HG03565 (cell line): ENCODE data around the gene SPNS1.
"Not testable (repeated sequence)": the region's sequence is repeated elsewhere in the genome, so short reads cannot be mapped to it uniquely, and the experiment has no call there.

Experiments
- ATAC-seq: cut with Tn5 transposase; IDR thresholded peaks from one replicate; pipeline ENCODE4 v1.9.1; 2021; ENCODE audit warnings: mild to moderate bottlenecking, moderate library complexity; ENCODE audit not compliant: unreplicated experiment

Gene SPNS1

GRCh38 chr16:28974437-28975157, at the start of gene SPNS1:
Gene SPNS1 (plus strand): TSS chr16:28974778. CDS start chr16:28975152, 374 bp downstream.
- ATAC-seq = peak; percentile 84

GRCh38 chr16:28925386-28926228, 49.0 kb upstream of the SPNS1 start:
- ATAC-seq = no peak

GRCh38 chr16:28926284-28926683, 48.3 kb upstream of the SPNS1 start:
- not testable (repeated sequence) for ATAC-seq

- no peak for ATAC-seq
Measured at GRCh38 chr16:28927815-28928214, 46.8 kb upstream of the SPNS1 start.

GRCh38 chr16:28930203-28930602, 44.4 kb upstream of the SPNS1 start:
- no peak for ATAC-seq

- ATAC-seq = no peak
Measured at GRCh38 chr16:28930652-28931051, 43.9 kb upstream of the SPNS1 start.

GRCh38 chr16:28931801-28932225, 42.8 kb upstream of the SPNS1 start, which contains the start of gene CD19:
Gene CD19 (plus strand): TSS chr16:28931971. CDS start chr16:28932001, 30 bp downstream.
- ATAC-seq = no peak

GRCh38 chr16:28932339-28933141, 42.0 kb upstream of the SPNS1 start:
- no peak for ATAC-seq

GRCh38 chr16:28933171-28933570, 41.4 kb upstream of the SPNS1 start:
- no peak for ATAC-seq

GRCh38 chr16:28935346-28935745, 39.2 kb upstream of the SPNS1 start:
- no peak for ATAC-seq

GRCh38 chr16:28935924-28936783, 38.4 kb upstream of the SPNS1 start:
- ATAC-seq = peak; percentile 67

GRCh38 chr16:28936784-28937155, 37.8 kb upstream of the SPNS1 start:
- ATAC-seq = no peak

- ATAC-seq = no peak
Measured at GRCh38 chr16:28937222-28937876, 37.2 kb upstream of the SPNS1 start.

GRCh38 chr16:28938721-28939120, 35.9 kb upstream of the SPNS1 start:
- ATAC-seq = no peak

GRCh38 chr16:28939825-28940224, 34.8 kb upstream of the SPNS1 start:
- not testable (repeated sequence) for ATAC-seq

GRCh38 chr16:28943281-28943680, 31.3 kb upstream of the SPNS1 start:
- ATAC-seq = no peak

- no peak for ATAC-seq
Measured at GRCh38 chr16:28946681-28947080, 27.9 kb upstream of the SPNS1 start.

- ATAC-seq = peak; percentile 89
Measured at GRCh38 chr16:28950648-28951409, 23.7 kb upstream of the SPNS1 start, which contains the start of gene NFATC2IP. Gene NFATC2IP (plus strand): TSS chr16:28950937. CDS start chr16:28951012, 75 bp downstream.

- ATAC-seq = no peak
Measured at GRCh38 chr16:28951410-28951943, 23.1 kb upstream of the SPNS1 start.
